Activated CD8-positive, alpha-beta memory T cell treated with anti-CD3 and anti-CD28 coated beads, Interleukin-2, amount 10 ng/mL, durations not matched to agents 7 days and 5 days (primary cell): ENCODE measurements around the gene AMPD1. TPM values are rescaled to one million over a fixed set of nuclear protein-coding genes. Genes with fewer than 3 reads are reported as not detected.

Experiments used
- ATAC-seq: fragments of 150-1000 bp; cut with Tn5 transposase; one replicate; pipeline ENCODE4 v1.10.0; 2021; ENCODE audit warnings: moderate library complexity
- CTCF ChIA-PET: fragments of 350-600 bp; sonication (Branson Sonifier 250); formaldehyde crosslinking; loops from one replicate; lab custom pipeline; 2021; ENCODE audit warnings: antibody characterized with exemption; lab: Charles Lee
- DNase-seq: peaks from one replicate; pipeline ENCODE4 v3.0.0-alpha.2; 2020
- H3K27ac Mint-ChIP-seq: one replicate; pipeline ENCODE4 v1.8.0; 2021; ENCODE audit warnings: mild to moderate bottlenecking, mixed read lengths
- H3K27me3 Mint-ChIP-seq: one replicate; pipeline ENCODE4 v1.8.0; 2021; ENCODE audit warnings: mixed read lengths
- H3K36me3 Mint-ChIP-seq: one replicate; pipeline ENCODE4 v1.8.0; 2021; ENCODE audit warnings: mild to moderate bottlenecking, mixed read lengths
- H3K4me1 Mint-ChIP-seq: one replicate; pipeline ENCODE4 v1.8.0; 2021; ENCODE audit warnings: mixed read lengths
- H3K4me3 Mint-ChIP-seq: one replicate; pipeline ENCODE4 v1.8.0; 2021; ENCODE audit warnings: mild to moderate bottlenecking, moderate library complexity, mixed read lengths
- H3K9me3 Mint-ChIP-seq: one replicate; pipeline ENCODE4 v1.8.0; 2022; ENCODE audit warnings: low read depth, mixed read lengths
- total RNA-seq, 2 experiments: library from RNA; stranded (reverse); gene quantifications; one replicate each; pipeline ENCODE4 v1.2.3, GENCODE V29; 2021

AMPD1 gene
- total RNA-seq, result not detected

GRCh38 chr1:114695430-114696058, at the start of gene AMPD1:
AMPD1 (minus strand) TSS chr1:114695546; CDS start chr1:114695471, 75 bp downstream.
- Mint-ChIP-seq H3K9me3 (no peaks in the 10 kb centered on the region), H3K27ac (no peak within 1 kb of the TSS), H3K27me3 (peaks cover 14% of the 10 kb centered on the region), H3K4me3 (no peak within 1 kb of the TSS), H3K4me1 (no peaks in the 10 kb centered on the region), H3K36me3 (no peaks in the 10 kb centered on the region)
- no peak for DNase-seq
- ATAC-seq, result no peak
- CTCF ChIA-PET, result interaction anchor here (1.1 kb wide), 1 partner anchor 348 kb away, joined by 4 read pairs; no protein-coding TSS in a partner anchor

GRCh38 chr1:114741963-114742746, 46.8 kb upstream of the AMPD1 start:
- no peak overlapping the region for H3K27ac Mint-ChIP-seq
- CTCF ChIA-PET, result no interaction called here

GRCh38 chr1:114740331-114740730, 45.0 kb upstream of the AMPD1 start:
- no peak overlapping the region for H3K4me3 Mint-ChIP-seq
- DNase-seq (no peak), ATAC-seq (no peak)
- no peak overlapping the region for H3K27ac Mint-ChIP-seq
- H3K4me1 Mint-ChIP-seq, result peaks cover 27% of the 10 kb centered on the region
- H3K27me3 Mint-ChIP-seq, result no peaks in the 10 kb centered on the region
- no peaks in the 10 kb centered on the region for H3K9me3 Mint-ChIP-seq
- peaks cover 57% of the 10 kb centered on the region for H3K36me3 Mint-ChIP-seq
- CTCF ChIA-PET, result no interaction called here

More at GRCh38 chr1:114741963-114742746, 46.8 kb upstream of the AMPD1 start:
- H3K9me3 Mint-ChIP-seq, result no peaks in the 10 kb centered on the region
- peaks cover 57% of the 10 kb centered on the region for H3K36me3 Mint-ChIP-seq
- peaks cover 42% of the 10 kb centered on the region for H3K4me1 Mint-ChIP-seq
- H3K4me3 Mint-ChIP-seq, result no peak overlapping the region
- ATAC-seq, result no peak
- H3K27me3 Mint-ChIP-seq, result no peaks in the 10 kb centered on the region
- no peak for DNase-seq

GRCh38 chr1:114737314-114737849, 42.0 kb upstream of the AMPD1 start:
- Mint-ChIP-seq H3K27me3 (no peaks in the 10 kb centered on the region), H3K9me3 (no peaks in the 10 kb centered on the region), H3K27ac (no peak overlapping the region), H3K4me1 (peaks cover 10% of the 10 kb centered on the region), H3K36me3 (peaks cover 64% of the 10 kb centered on the region), H3K4me3 (no peak overlapping the region)
- CTCF ChIA-PET, result interaction anchor here (1.3 kb wide), 1 partner anchor 17 kb away, joined by 3 read pairs; no protein-coding TSS in a partner anchor
- no peak for ATAC-seq
- no peak for DNase-seq

- no peak for ATAC-seq
- H3K27ac Mint-ChIP-seq, result peak overlapping the region; percentile 42
- H3K4me1 Mint-ChIP-seq, result peaks cover 7% of the 10 kb centered on the region
- H3K4me3 Mint-ChIP-seq, result no peak overlapping the region
- DNase-seq, result no peak
- CTCF ChIA-PET, result no interaction called here
- H3K27me3 Mint-ChIP-seq, result no peaks in the 10 kb centered on the region
- peaks cover 62% of the 10 kb centered on the region for H3K36me3 Mint-ChIP-seq
- H3K9me3 Mint-ChIP-seq, result no peaks in the 10 kb centered on the region
Measured at GRCh38 chr1:114735479-114735878, 40.1 kb upstream of the AMPD1 start.

GRCh38 chr1:114729782-114730181, 34.4 kb upstream of the AMPD1 start:
- Mint-ChIP-seq H3K36me3 (peaks cover 73% of the 10 kb centered on the region), H3K27ac (no peak overlapping the region)
- no peak for ATAC-seq

GRCh38 chr1:114728553-114728952, 33.2 kb upstream of the AMPD1 start:
- CTCF ChIA-PET, result no interaction called here
- no peak for ATAC-seq
- no peak overlapping the region for H3K27ac Mint-ChIP-seq
- no peak for DNase-seq
- H3K4me1 Mint-ChIP-seq, result peaks cover 6% of the 10 kb centered on the region
- no peak overlapping the region for H3K4me3 Mint-ChIP-seq
- no peaks in the 10 kb centered on the region for H3K27me3 Mint-ChIP-seq
- peaks cover 71% of the 10 kb centered on the region for H3K36me3 Mint-ChIP-seq
- H3K9me3 Mint-ChIP-seq, result no peaks in the 10 kb centered on the region

More at GRCh38 chr1:114729782-114730181, 34.4 kb upstream of the AMPD1 start:
- H3K4me3 Mint-ChIP-seq, result no peak overlapping the region
- peaks cover 5% of the 10 kb centered on the region for H3K4me1 Mint-ChIP-seq
- DNase-seq, result no peak
- no peaks in the 10 kb centered on the region for H3K27me3 Mint-ChIP-seq
- no peaks in the 10 kb centered on the region for H3K9me3 Mint-ChIP-seq
- CTCF ChIA-PET, result no interaction called here

- no peaks in the 10 kb centered on the region for H3K27me3 Mint-ChIP-seq
- H3K4me3 Mint-ChIP-seq, result no peak overlapping the region
- no peaks in the 10 kb centered on the region for H3K9me3 Mint-ChIP-seq
- DNase-seq (no peak), ATAC-seq (no peak)
- H3K4me1 Mint-ChIP-seq, result peaks cover 7% of the 10 kb centered on the region
- peaks cover 73% of the 10 kb centered on the region for H3K36me3 Mint-ChIP-seq
- peak overlapping the region; percentile 18 for H3K27ac Mint-ChIP-seq
- CTCF ChIA-PET, result no interaction called here
Measured at GRCh38 chr1:114725230-114725629, 29.9 kb upstream of the AMPD1 start.

- Mint-ChIP-seq H3K4me3 (no peak overlapping the region), H3K4me1 (peaks cover 7% of the 10 kb centered on the region), H3K27me3 (no peaks in the 10 kb centered on the region), H3K9me3 (no peaks in the 10 kb centered on the region), H3K36me3 (peaks cover 74% of the 10 kb centered on the region), H3K27ac (no peak overlapping the region)
- ATAC-seq, result no peak
- CTCF ChIA-PET, result no interaction called here
- DNase-seq, result no peak
Measured at GRCh38 chr1:114723915-114724314, 28.6 kb upstream of the AMPD1 start.

GRCh38 chr1:114723457-114723856, 28.1 kb upstream of the AMPD1 start:
- no peak overlapping the region for H3K4me3 Mint-ChIP-seq
- no peaks in the 10 kb centered on the region for H3K27me3 Mint-ChIP-seq
- peaks cover 75% of the 10 kb centered on the region for H3K36me3 Mint-ChIP-seq
- ATAC-seq (no peak), DNase-seq (no peak)
- peaks cover 7% of the 10 kb centered on the region for H3K4me1 Mint-ChIP-seq
- CTCF ChIA-PET, result no interaction called here
- no peak overlapping the region for H3K27ac Mint-ChIP-seq
- H3K9me3 Mint-ChIP-seq, result no peaks in the 10 kb centered on the region

- no peak overlapping the region for H3K4me3 Mint-ChIP-seq
Measured at GRCh38 chr1:114720492-114720891, 25.1 kb upstream of the AMPD1 start.

GRCh38 chr1:114719424-114719787, 24.1 kb upstream of the AMPD1 start:
- no peak for ATAC-seq
- no peak for DNase-seq
- H3K4me3 Mint-ChIP-seq, result no peak overlapping the region
- H3K4me1 Mint-ChIP-seq, result peaks cover 18% of the 10 kb centered on the region
- CTCF ChIA-PET, result no interaction called here
- peaks cover 66% of the 10 kb centered on the region for H3K36me3 Mint-ChIP-seq
- H3K9me3 Mint-ChIP-seq, result no peaks in the 10 kb centered on the region
- H3K27ac Mint-ChIP-seq, result no peak overlapping the region
- H3K27me3 Mint-ChIP-seq, result no peaks in the 10 kb centered on the region

More at GRCh38 chr1:114720492-114720891, 25.1 kb upstream of the AMPD1 start:
- Mint-ChIP-seq H3K9me3 (no peaks in the 10 kb centered on the region), H3K4me1 (peaks cover 17% of the 10 kb centered on the region), H3K27ac (no peak overlapping the region), H3K27me3 (no peaks in the 10 kb centered on the region), H3K36me3 (peaks cover 73% of the 10 kb centered on the region)
- no peak for ATAC-seq
- DNase-seq, result no peak
- CTCF ChIA-PET, result interaction anchor here (0.7 to 1.3 kb wide), 2 partner anchors 15 to 17 kb away, joined by 3 read pairs; no protein-coding TSS in a partner anchor

GRCh38 chr1:114718661-114719423, 23.5 kb upstream of the AMPD1 start:
- peaks cover 22% of the 10 kb centered on the region for H3K4me1 Mint-ChIP-seq
- peaks cover 66% of the 10 kb centered on the region for H3K36me3 Mint-ChIP-seq
- H3K27me3 Mint-ChIP-seq, result no peaks in the 10 kb centered on the region
- no peaks in the 10 kb centered on the region for H3K9me3 Mint-ChIP-seq
- no peak overlapping the region for H3K4me3 Mint-ChIP-seq
- CTCF ChIA-PET, result no interaction called here
- ATAC-seq, result no peak
- H3K27ac Mint-ChIP-seq, result no peak overlapping the region
- DNase-seq, result no peak
